Karpas-422 (cell line): ENCODE results near the gene EVI2B. TPM values are rescaled to one million over a fixed set of nuclear protein-coding genes. Genes with fewer than 3 reads are reported as not detected.

Source experiments
- DNase-seq: peaks from one replicate; pipeline ENCODE4 v3.0.0-alpha.2; 2015
- H2AFZ ChIP-seq: fragments of 200-600 bp; sonication (generic); 2 replicates; pipeline ENCODE4 v1.6.1; 2014; ENCODE audit warnings: antibody characterized with exemption, low read length, mixed read lengths
- H3K27ac ChIP-seq: fragments of 200-600 bp; sonication (generic); 2 replicates; pipeline ENCODE4 v1.5.1; 2014; ENCODE audit warnings: mild to moderate bottlenecking, low read length, moderate library complexity
- H3K27me3 ChIP-seq: fragments of 200-600 bp; sonication (generic); 2 replicates; pipeline ENCODE4 v1.6.1; 2014; ENCODE audit warnings: low read length, mixed read lengths
- H3K36me3 ChIP-seq: fragments of 200-600 bp; sonication (generic); 2 replicates; pipeline ENCODE4 v1.6.1; 2014; ENCODE audit warnings: low read length, mixed read lengths; ENCODE audit not compliant: insufficient read depth
- H3K4me1 ChIP-seq: fragments of 200-600 bp; sonication (generic); 2 replicates; pipeline ENCODE4 v1.6.1; 2014; ENCODE audit warnings: mild to moderate bottlenecking, low read length, mixed read lengths
- H3K4me2 ChIP-seq: fragments of 200-600 bp; sonication (generic); 2 replicates; pipeline ENCODE4 v1.6.1; 2014; ENCODE audit warnings: low read length, low read depth, mild to moderate bottlenecking; ENCODE audit not compliant: poor library complexity, severe bottlenecking
- H3K4me3 ChIP-seq: fragments of 200-600 bp; sonication (generic); 2 replicates; pipeline ENCODE4 v1.5.1; 2014; ENCODE audit warnings: mild to moderate bottlenecking, antibody characterized with exemption, low read length, mixed read lengths
- H3K79me2 ChIP-seq: fragments of 200-600 bp; sonication (generic); 2 replicates; pipeline ENCODE4 v1.6.1; 2014; ENCODE audit warnings: mild to moderate bottlenecking, low read length, mixed read lengths
- H3K9ac ChIP-seq: fragments of 200-600 bp; sonication (generic); 2 replicates; pipeline ENCODE4 v1.6.0; 2014; ENCODE audit warnings: low read length
- H3K9me2 ChIP-seq: fragments of 200-600 bp; sonication (generic), shearing (Covaris generic); replicated peaks from 2 replicates; pipeline ENCODE4 v1.6.0; 2014; ENCODE audit warnings: mild to moderate bottlenecking, low read length, moderate library complexity; ENCODE audit not compliant: insufficient read depth
- H3K9me3 ChIP-seq: fragments of 300-700, 200-600 bp; sonication (generic); 2 replicates; pipeline ENCODE4 v1.6.1; 2014; ENCODE audit warnings: low read length, mixed read lengths
- H4K20me1 ChIP-seq: fragments of 200-600 bp; sonication (generic); 2 replicates; pipeline ENCODE4 v1.6.1; 2014; ENCODE audit warnings: mild to moderate bottlenecking, antibody characterized with exemption, low read length, low read depth; ENCODE audit not compliant: insufficient read depth
- total RNA-seq: library from RNA; depleted of rRNA; stranded (reverse); fragments of >200 nt; shearing (Covaris generic); gene quantifications from 2 replicates; pipeline ENCODE4 v1.2.3, GENCODE V29; 2014; ENCODE audit warnings: low replicate concordance

Gene EVI2B
- total RNA-seq, 1 experiment from 2014 or later = 5.0 TPM

- no peak overlapping the region for H3K27ac ChIP-seq
- peaks cover 12% of the 10 kb centered on the region; the same call in 1 of the 2 replicates for H3K36me3 ChIP-seq
- H3K4me1 ChIP-seq = no peaks in the 10 kb centered on the region
- H3K27me3 ChIP-seq = no peaks in the 10 kb centered on the region
- no peaks in the 10 kb centered on the region for H3K9me3 ChIP-seq
- no peak overlapping the region for H3K4me3 ChIP-seq
- no peak overlapping the region for H2AFZ ChIP-seq
- H3K9ac ChIP-seq = no peak overlapping the region
- no peaks in the 10 kb centered on the region for H4K20me1 ChIP-seq
- H3K9me2 ChIP-seq = no peaks in the 10 kb centered on the region
- 0 out of 2 replicates have a peak, but pooled peaks cover 2% of the 10 kb centered on the region for H3K79me2 ChIP-seq
- H3K4me2 ChIP-seq = no peak overlapping the region
- no peak for DNase-seq
These were observed 15.4 kb upstream of the EVI2B start for GRCh38 chr17:31329221-31329620.

GRCh38 chr17:31328160-31328535 lies 14.3 kb upstream of the EVI2B start:
- no peaks in the 10 kb centered on the region for H3K27me3 ChIP-seq
- no peak overlapping the region for H3K9ac ChIP-seq
- no peak overlapping the region for H2AFZ ChIP-seq
- H3K9me2 ChIP-seq = no peaks in the 10 kb centered on the region
- no peak for DNase-seq
- H3K36me3 ChIP-seq = peaks cover 10% of the 10 kb centered on the region; the same call in 1 of the 2 replicates
- no peaks in the 10 kb centered on the region for H3K9me3 ChIP-seq
- H3K79me2 ChIP-seq = peaks cover 7% of the 10 kb centered on the region; the same call in 1 of the 2 replicates
- H4K20me1 ChIP-seq = no peaks in the 10 kb centered on the region
- no peaks in the 10 kb centered on the region for H3K4me1 ChIP-seq
- no peak overlapping the region for H3K4me3 ChIP-seq
- H3K27ac ChIP-seq = peak overlapping the region; percentile 2; the same call in 1 of the 2 replicates
- no peak overlapping the region for H3K4me2 ChIP-seq

GRCh38 chr17:31327534-31328159 lies 13.8 kb upstream of the EVI2B start:
- Histone ChIP-seq H4K20me1 (no peaks in the 10 kb centered on the region), H3K4me1 (no peaks in the 10 kb centered on the region), H3K9me2 (no peaks in the 10 kb centered on the region), H3K79me2 (peaks cover 7% of the 10 kb centered on the region; the same call in 1 of the 2 replicates), H3K27ac (no peak overlapping the region), H3K4me2 (no peak overlapping the region), H2AFZ (no peak overlapping the region), H3K27me3 (no peaks in the 10 kb centered on the region), H3K36me3 (peaks cover 10% of the 10 kb centered on the region; the same call in 1 of the 2 replicates), H3K4me3 (no peak overlapping the region), H3K9ac (no peak overlapping the region), H3K9me3 (no peaks in the 10 kb centered on the region)
- DNase-seq = no peak

- no peak overlapping the region for H3K4me2 ChIP-seq
- no peaks in the 10 kb centered on the region for H4K20me1 ChIP-seq
- H3K9me3 ChIP-seq = no peaks in the 10 kb centered on the region
- no peak for DNase-seq
- H3K27ac ChIP-seq = no peak overlapping the region
- no peaks in the 10 kb centered on the region for H3K27me3 ChIP-seq
- no peak overlapping the region for H3K9ac ChIP-seq
- H3K4me1 ChIP-seq = peaks cover 31% of the 10 kb centered on the region
- peaks cover 3% of the 10 kb centered on the region; the same call in 1 of the 2 replicates for H3K36me3 ChIP-seq
- H3K4me3 ChIP-seq = no peak overlapping the region
- H2AFZ ChIP-seq = no peak overlapping the region
- peaks cover 27% of the 10 kb centered on the region for H3K79me2 ChIP-seq
- no peaks in the 10 kb centered on the region for H3K9me2 ChIP-seq
These were observed 9.7 kb upstream of the EVI2B start for GRCh38 chr17:31323551-31323950.

GRCh38 chr17:31321966-31322365 lies 8.1 kb upstream of the EVI2B start:
- Histone ChIP-seq H3K9me2 (no peaks in the 10 kb centered on the region), H3K27me3 (no peaks in the 10 kb centered on the region), H3K9me3 (no peaks in the 10 kb centered on the region), H2AFZ (no peak overlapping the region), H4K20me1 (no peaks in the 10 kb centered on the region), H3K9ac (no peak overlapping the region), H3K27ac (peak overlapping the region; percentile 99; the same call in 1 of the 2 replicates), H3K79me2 (peaks cover 27% of the 10 kb centered on the region), H3K4me3 (no peak overlapping the region), H3K36me3 (peaks cover 3% of the 10 kb centered on the region; the same call in 1 of the 2 replicates), H3K4me1 (peaks cover 47% of the 10 kb centered on the region), H3K4me2 (no peak overlapping the region)
- no peak for DNase-seq

- Histone ChIP-seq H3K4me2 (no peak within 1 kb of the TSS), H3K79me2 (peaks cover 27% of the 10 kb centered on the region), H3K9me2 (no peaks in the 10 kb centered on the region), H3K27ac (peak within 1 kb of the TSS; percentile 99), H4K20me1 (no peaks in the 10 kb centered on the region), H3K36me3 (peaks cover 3% of the 10 kb centered on the region; the same call in 1 of the 2 replicates), H3K9me3 (no peaks in the 10 kb centered on the region), H2AFZ (no peak within 1 kb of the TSS), H3K4me3 (no peak within 1 kb of the TSS), H3K9ac (no peak within 1 kb of the TSS), H3K4me1 (peaks cover 52% of the 10 kb centered on the region), H3K27me3 (no peaks in the 10 kb centered on the region)
- peak; percentile 62 for DNase-seq
These were observed 7.6 kb upstream of the EVI2B start, which contains the start of gene EVI2A for GRCh38 chr17:31321481-31321880. EVI2A (minus strand) TSS chr17:31321622; CDS start chr17:31319013, 2,609 bp downstream.

GRCh38 chr17:31320791-31321190 lies 6.9 kb upstream of the EVI2B start:
- no peak overlapping the region for H3K4me2 ChIP-seq
- peaks cover 1% of the 10 kb centered on the region; the same call in 1 of the 2 replicates for H3K36me3 ChIP-seq
- H3K9ac ChIP-seq = no peak overlapping the region
- H3K27ac ChIP-seq = peak overlapping the region; percentile 99
- H3K27me3 ChIP-seq = no peaks in the 10 kb centered on the region
- DNase-seq = no peak
- H3K9me3 ChIP-seq = no peaks in the 10 kb centered on the region
- no peak overlapping the region for H3K4me3 ChIP-seq
- H4K20me1 ChIP-seq = no peaks in the 10 kb centered on the region
- peaks cover 59% of the 10 kb centered on the region for H3K4me1 ChIP-seq
- peaks cover 31% of the 10 kb centered on the region for H3K79me2 ChIP-seq
- no peak overlapping the region for H2AFZ ChIP-seq
- H3K9me2 ChIP-seq = no peaks in the 10 kb centered on the region

- Histone ChIP-seq H3K4me3 (no peak overlapping the region), H3K9me2 (no peaks in the 10 kb centered on the region), H3K79me2 (peaks cover 37% of the 10 kb centered on the region), H3K36me3 (no peaks in the 10 kb centered on the region), H3K27me3 (no peaks in the 10 kb centered on the region), H3K27ac (peak overlapping the region; percentile 99), H3K4me1 (peaks cover 64% of the 10 kb centered on the region), H4K20me1 (no peaks in the 10 kb centered on the region), H3K4me2 (peak overlapping the region; percentile 52), H2AFZ (no peak overlapping the region), H3K9ac (no peak overlapping the region), H3K9me3 (no peaks in the 10 kb centered on the region)
- DNase-seq = no peak
These were observed 6.4 kb upstream of the EVI2B start for GRCh38 chr17:31320241-31320640.
